ENCODE results near the gene FAM111B.
A peak's percentile ranks its signal among the peaks of the same experiment; 100 is the strongest.

FAM111B gene

DNA sequence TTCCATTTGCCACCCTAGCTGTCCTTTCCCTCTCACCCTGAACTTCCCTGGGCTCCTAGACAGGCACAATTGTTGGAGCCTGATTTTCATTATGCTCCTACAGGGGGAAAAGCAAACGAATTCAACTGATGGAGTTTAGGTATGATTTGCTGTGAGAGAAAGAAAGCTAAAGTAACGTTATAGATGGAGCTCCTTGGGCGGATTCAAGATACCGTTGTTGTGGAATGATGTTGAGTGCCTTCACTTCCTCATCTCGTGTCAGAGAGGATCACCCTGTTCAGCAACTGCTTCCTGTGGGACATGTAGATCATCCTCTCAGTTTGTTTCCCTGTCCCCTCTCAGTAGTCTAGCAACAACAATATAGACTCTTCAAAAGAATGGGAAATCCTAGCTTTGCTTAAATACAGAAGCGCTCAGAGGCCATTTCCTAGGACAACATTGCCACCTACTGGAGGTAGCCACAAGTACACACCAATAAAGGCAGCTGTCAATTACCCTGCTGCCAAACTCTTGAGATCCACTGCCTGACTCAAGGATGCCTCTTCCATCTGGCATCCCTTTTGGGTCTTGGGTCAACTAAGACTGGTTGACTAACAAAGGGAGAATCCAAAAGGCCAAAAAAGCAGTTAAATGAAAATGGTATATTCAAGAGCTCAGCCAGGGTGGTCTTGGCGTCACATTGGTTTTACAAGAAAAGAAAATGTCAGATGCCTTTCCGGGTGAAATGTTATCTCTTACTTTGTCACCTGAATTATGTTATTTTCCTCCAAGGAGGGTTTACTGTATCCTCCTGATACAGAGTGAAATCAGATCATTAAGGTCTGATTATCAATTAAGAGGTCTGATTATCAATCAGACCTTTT lies 51.4 kb downstream of the FAM111B start:
- no peak for TF ChIP-seq ZNF274 (IDR thresholded peaks at IDR 0.05; ENCODE audit: low read depth, low read length)
- H3K4me3 ChIP-seq (ENCODE audit: low read length): no peak overlapping the region

DNA sequence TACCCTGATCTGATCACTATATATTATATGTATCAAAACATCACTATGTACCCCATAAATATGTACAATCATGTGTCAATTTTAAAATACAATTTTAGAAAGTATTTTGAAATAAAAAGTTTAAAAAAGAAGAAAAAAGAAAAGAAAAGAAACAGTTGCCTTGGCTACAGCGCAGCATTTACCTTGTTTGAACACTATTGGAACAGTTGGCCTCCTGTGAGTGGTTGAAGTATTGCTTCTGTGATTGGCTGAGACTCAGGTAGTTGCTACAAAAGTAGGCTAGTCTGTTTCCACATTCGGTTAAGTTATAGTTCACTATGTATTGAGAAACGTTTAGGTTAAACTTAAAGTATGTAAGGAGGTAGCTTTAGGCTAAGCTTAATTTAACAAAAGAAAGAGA lies 57.0 kb downstream of the FAM111B start:
- H3K4me3 ChIP-seq (ENCODE audit: low read length): no peak overlapping the region
- TF ChIP-seq ZNF274 (IDR thresholded peaks at IDR 0.05; ENCODE audit: low read depth, low read length): no peak

DNA sequence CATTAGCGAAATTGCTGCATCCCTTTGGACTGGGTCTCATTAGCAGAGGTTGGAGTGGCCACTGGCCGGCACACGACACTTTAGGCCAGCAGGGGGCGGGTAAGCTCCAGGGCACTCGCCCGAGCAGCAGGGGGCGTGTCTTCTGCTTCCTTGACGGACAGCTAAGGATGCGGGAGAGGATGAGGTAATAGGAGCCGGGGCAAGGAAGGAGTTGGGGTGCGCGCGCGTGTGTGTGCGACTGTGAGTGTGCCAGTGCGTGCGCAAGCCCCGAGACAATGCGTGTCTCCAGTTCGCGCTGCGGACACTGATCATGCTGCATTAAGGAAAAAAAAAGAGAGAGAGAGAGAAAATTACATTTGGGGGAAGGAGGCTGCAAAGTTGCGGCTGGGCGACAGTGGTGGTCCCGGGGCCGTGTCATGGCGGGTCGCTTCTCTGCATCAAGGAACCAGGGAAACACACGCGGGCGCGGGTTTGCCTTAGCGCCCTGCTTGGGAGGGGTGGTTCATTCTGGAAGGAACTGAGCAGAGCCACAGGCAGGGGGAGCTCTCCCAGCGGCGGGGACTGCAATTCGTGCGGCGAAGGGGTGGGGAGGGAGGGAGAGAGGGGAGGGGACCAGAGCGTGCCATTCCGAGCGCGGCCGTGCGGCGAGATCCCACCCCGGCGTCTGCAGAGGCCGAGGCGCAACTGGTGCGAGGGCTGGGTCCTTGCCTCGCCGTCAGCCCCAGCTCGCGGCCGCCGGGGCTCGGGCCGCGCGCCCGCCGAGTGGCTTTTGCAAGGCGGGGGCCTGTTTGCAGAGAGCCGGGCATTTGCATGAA lies 64.7 kb downstream of the FAM111B start, which contains the start of gene DTX4:
Gene DTX4, plus strand, starts transcription at position 625 of the 815 bp plus-strand sequence. CDS start 464 bp downstream, outside the sequence.
- TF ChIP-seq ZNF274 (IDR thresholded peaks at IDR 0.05; ENCODE audit: low read depth, low read length): no peak
- H3K4me3 ChIP-seq (ENCODE audit: low read length): peak within 1 kb of the TSS; percentile 80

DNA sequence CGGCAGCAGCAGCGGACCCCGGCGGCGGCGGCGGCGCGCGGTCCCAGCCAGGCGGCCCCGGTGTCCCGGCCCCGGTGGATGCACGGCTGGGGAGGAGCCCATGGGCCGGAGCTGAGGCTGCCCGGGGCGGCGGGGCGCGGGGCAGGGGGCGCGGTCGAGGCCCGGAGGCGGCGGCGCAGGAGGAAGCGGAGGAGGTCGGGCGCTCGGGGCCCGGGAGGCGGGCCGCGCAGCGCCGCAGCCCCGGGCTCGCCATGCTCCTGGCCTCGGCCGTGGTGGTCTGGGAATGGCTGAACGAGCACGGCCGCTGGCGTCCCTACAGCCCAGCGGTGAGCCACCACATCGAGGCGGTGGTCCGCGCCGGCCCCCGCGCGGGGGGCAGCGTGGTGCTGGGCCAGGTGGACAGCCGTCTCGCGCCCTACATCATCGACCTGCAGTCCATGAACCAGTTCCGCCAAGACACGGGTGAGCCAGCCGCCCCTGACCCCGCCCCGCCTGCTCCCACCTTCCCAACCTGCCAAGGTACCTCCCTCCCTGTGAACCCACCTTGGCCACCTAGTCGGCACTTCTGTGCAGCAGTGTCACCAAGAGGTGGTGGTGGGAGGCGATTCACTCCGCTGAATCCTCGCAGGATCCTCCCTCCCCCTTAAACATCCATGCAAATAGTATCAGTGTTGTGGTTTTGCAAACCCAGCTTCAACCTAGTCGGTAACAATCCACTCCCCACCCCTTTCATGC lies 65.5 kb downstream of the FAM111B start:
- TF ChIP-seq ZNF274 (IDR thresholded peaks at IDR 0.05; ENCODE audit: low read depth, low read length): no peak

DNA sequence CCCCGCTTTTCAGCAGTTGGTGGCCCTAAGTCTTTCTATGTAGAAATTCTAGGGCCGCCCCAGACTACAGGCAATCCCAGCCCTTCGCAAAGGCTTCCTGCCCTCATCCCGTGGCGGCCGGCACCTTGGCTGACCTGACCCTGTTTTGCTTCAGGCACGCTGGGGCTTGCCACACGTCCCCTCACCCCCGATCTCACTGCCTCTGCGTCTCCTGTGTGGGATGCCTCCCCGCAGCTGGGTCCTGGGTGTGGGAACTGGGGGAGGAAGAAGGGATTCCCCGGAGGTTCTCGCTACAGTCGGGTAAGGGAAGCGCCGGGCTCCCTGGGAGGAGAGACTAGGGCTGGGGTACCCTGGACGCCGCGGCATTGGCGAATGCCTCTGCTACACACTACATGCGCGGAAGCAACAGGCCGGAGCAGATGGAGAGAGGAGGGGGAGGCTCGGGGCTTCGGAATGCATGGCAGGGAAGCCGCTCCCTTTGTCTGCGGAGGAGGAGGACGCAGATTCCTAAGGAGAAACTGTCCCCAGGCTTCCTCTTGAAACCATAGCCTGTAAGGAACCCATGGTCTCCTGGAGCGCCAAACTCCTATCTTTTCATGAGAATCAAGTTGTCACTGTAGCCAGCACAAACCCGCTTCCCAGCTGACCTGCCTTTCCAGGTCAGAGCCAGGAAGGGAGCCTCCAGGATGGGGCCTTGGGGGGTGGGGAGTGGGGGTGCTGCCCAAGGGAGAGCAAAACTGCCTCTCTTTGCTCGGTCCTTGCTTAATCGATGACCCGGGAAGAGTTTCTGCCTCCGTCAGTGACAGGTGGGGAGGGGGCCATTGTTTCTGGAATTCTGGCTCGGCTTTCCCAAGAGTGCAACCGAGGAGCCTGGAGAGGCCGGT lies 66.3 kb downstream of the FAM111B start:
- no peak for TF ChIP-seq ZNF274 (IDR thresholded peaks at IDR 0.05; ENCODE audit: low read depth, low read length)
- H3K4me3 ChIP-seq (ENCODE audit: low read length): peak overlapping the region; percentile 80

More for the DNA sequence above, 65.5 kb downstream of the FAM111B start:
- peak overlapping the region; percentile 80 for H3K4me3 ChIP-seq (ENCODE audit: low read length)

DNA sequence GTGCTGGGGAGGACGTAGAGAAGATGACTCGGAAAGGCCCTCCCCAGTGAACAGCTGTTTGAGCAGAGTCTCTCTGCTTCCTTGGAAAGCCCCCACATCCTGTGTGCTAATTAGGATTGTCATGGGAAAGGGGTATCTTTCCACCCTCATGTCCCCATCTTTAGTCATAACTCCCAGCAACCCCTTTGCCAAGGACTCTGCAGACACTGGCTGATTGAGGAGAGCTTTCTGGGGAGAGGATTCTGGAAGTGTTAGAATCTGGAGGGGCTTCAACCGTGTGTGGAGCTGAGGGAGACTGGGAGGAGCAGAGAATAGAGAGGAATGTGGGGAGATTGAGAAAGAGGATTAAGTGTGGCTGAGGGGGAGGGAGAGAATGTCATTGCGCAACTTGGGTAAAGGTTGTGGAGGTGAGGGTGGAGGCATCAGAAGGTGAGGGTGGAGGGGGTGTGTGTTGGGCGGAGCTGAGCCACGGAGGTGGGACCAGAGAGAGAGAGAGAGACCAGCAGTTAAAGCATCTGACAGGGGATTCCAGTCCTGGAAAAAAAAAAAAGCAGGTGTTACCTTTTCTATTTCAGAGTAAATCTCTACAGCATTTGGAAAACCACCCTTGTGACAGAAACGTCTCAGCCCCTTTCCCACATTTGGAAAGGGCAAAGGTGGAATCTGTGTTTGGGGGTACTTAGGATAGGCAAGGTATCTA lies 67.1 kb downstream of the FAM111B start:
- peak overlapping the region; percentile 80; the same call in 1 of the 2 replicates for H3K4me3 ChIP-seq (ENCODE audit: low read length)
- no peak for TF ChIP-seq ZNF274 (IDR thresholded peaks at IDR 0.05; ENCODE audit: low read depth, low read length)

DNA sequence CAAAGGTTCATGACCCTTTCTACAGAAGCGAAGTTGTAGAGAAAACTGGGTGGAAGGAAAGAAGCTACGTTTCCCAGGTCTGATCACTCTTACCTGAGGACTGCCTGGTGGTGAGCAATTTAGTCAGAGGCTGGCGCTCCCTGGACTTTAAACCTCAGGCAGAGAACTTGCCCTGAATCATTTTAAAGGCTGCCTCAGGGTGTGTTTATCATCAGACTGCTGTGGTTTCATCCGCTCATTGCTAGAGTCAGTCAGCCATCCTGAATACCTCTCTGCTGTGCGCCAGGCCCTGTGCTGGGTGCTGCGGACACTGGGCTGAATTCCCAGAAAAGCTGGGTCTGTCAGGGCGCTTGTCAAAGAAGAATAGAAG lies 67.6 kb downstream of the FAM111B start:
- peak overlapping the region; percentile 2; the same call in 1 of the 2 replicates for H3K4me3 ChIP-seq (ENCODE audit: low read length)
- no peak for TF ChIP-seq ZNF274 (IDR thresholded peaks at IDR 0.05; ENCODE audit: low read depth, low read length)

DNA sequence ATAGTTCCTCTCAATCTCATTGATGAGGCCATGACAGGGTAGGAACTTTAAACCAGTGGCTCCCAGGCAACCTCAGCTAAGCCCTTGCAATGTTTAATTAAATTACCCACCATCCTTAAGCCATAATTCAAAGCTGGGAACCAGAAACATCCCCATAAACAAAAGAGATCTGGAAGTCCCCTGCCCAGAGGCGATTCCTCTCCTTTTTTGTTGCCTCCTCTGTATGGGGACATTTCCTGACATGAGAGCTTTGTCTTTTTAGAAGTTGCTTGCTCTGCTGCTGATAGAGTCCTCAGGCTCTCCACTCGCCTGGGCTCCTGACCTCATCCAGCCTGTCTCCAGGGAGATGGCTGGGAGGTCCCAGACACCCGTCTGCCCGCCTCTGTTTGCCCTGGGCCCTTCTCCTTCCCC lies 68.1 kb downstream of the FAM111B start:
- TF ChIP-seq ZNF274 (IDR thresholded peaks at IDR 0.05; ENCODE audit: low read depth, low read length): no peak
- H3K4me3 ChIP-seq (ENCODE audit: low read length): no peak overlapping the region; the same call in 1 of the 2 replicates

DNA sequence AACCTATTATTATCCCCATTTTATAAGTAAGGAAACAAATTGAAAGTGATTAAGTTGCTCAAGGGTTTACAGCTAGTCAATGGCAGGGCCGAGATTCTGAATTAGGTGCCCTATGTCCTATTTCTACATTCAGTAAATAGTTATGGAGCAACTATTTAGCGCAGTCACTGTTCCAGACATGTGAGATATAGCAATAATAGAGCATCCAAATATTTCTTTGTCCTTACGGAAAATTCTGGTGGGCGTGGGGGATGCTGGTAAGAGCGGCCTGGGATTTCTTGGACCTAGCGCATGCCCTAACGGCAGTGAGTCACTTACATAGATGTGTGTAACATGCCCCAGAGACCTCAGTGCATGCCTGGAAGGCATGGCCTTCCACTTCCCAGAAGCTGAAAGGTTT lies 69.3 kb downstream of the FAM111B start:
- no peak overlapping the region for H3K4me3 ChIP-seq (ENCODE audit: low read length)
- TF ChIP-seq ZNF274 (IDR thresholded peaks at IDR 0.05; ENCODE audit: low read depth, low read length): no peak

Measured in GM08714 (cell line).